ENCODE results near the gene NAALADL2.

GRCh38 chr3:175029828-175030227 is 170.7 kb downstream of the NAALADL2 start:
- TF ChIP-seq, protein P1, sequence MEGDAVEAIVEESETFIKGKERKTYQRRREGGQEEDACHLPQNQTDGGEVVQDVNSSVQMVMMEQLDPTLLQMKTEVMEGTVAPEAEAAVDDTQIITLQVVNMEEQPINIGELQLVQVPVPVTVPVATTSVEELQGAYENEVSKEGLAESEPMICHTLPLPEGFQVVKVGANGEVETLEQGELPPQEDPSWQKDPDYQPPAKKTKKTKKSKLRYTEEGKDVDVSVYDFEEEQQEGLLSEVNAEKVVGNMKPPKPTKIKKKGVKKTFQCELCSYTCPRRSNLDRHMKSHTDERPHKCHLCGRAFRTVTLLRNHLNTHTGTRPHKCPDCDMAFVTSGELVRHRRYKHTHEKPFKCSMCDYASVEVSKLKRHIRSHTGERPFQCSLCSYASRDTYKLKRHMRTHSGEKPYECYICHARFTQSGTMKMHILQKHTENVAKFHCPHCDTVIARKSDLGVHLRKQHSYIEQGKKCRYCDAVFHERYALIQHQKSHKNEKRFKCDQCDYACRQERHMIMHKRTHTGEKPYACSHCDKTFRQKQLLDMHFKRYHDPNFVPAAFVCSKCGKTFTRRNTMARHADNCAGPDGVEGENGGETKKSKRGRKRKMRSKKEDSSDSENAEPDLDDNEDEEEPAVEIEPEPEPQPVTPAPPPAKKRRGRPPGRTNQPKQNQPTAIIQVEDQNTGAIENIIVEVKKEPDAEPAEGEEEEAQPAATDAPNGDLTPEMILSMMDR (conservative IDR thresholded peaks at IDR 0.05 in 1 of 2, IDR thresholded peaks at IDR 0.05 in 1 of 2; ENCODE audit: low read depth in 1 of 2, low read length in 2 of 2) = no peak
- TF ChIP-seq EZH2 (IDR thresholded peaks at IDR 0.05; ENCODE audit: low read length, missing control alignments) = no peak
